Uterus (tissue), 2 donors: ENCODE data around the gene P4HTM.

Source experiments
- POLR2A ChIP-seq, 2 donors: fragments of 450-650 bp; IDR thresholded peaks; one replicate each; pipeline ENCODE4 v1.6.1; 2016; ENCODE audit warnings: antibody characterized with exemption in 2 of 2, mild to moderate bottlenecking in 1 of 2, moderate library complexity in 1 of 2
- TF ChIP-seq, protein P1 (sequence below), 4 experiments: fragments of 200-600 bp in 2 of 4; fragments of 450-650 bp in 2 of 4; sonication (generic) in 2 of 4; IDR thresholded peaks; one replicate each; pipeline ENCODE4 v1.5.1; 2016 to 2019; ENCODE audit warnings: antibody characterized with exemption in 4 of 4, mild to moderate bottlenecking in 2 of 4, moderate library complexity in 1 of 4

- TF ChIP-seq, protein P1, sequence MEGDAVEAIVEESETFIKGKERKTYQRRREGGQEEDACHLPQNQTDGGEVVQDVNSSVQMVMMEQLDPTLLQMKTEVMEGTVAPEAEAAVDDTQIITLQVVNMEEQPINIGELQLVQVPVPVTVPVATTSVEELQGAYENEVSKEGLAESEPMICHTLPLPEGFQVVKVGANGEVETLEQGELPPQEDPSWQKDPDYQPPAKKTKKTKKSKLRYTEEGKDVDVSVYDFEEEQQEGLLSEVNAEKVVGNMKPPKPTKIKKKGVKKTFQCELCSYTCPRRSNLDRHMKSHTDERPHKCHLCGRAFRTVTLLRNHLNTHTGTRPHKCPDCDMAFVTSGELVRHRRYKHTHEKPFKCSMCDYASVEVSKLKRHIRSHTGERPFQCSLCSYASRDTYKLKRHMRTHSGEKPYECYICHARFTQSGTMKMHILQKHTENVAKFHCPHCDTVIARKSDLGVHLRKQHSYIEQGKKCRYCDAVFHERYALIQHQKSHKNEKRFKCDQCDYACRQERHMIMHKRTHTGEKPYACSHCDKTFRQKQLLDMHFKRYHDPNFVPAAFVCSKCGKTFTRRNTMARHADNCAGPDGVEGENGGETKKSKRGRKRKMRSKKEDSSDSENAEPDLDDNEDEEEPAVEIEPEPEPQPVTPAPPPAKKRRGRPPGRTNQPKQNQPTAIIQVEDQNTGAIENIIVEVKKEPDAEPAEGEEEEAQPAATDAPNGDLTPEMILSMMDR (IDR thresholded peaks at IDR 0.05), result no peak
- TF ChIP-seq POLR2A (IDR thresholded peaks at IDR 0.05), result no peak
Observed at GRCh38 chr3:49035281-49035680, 45.2 kb downstream of the P4HTM start.
